WTC11 (cell line): Measurements from ENCODE around the gene FOXK1. TPM values are rescaled to one million over a fixed set of nuclear protein-coding genes. Genes with fewer than 3 reads are reported as not detected.

Experiments used
- ATAC-seq: fragments of 200-7000 bp; cut with Tn5 transposase; 2 replicates; pipeline ENCODE4 v1.10.0; 2021; ENCODE audit warnings: mild to moderate bottlenecking, moderate library complexity
- CTCF ChIA-PET: fragments of 300-600 bp; sonication (Branson Sonifier 250); formaldehyde crosslinking; loops from one replicate; lab custom pipeline; 2021; ENCODE audit warnings: antibody characterized with exemption; lab: Charles Lee
- POLR2A ChIA-PET: fragments of 350-600 bp; sonication (Branson Sonifier 250); formaldehyde crosslinking; loops from one replicate; lab custom pipeline; 2021; ENCODE audit warnings: antibody characterized with exemption; lab: Charles Lee
- DNase-seq: peaks from one replicate; pipeline ENCODE4 v3.0.0; 2021; ENCODE audit warnings: low spot score
- H3K27ac Mint-ChIP-seq: 2 replicates; pipeline ENCODE4 v1.8.0; 2021; ENCODE audit warnings: mixed read lengths
- H3K27me3 Mint-ChIP-seq: 2 replicates; pipeline ENCODE4 v1.8.0; 2021; ENCODE audit warnings: low read depth, mild to moderate bottlenecking, moderate library complexity, mixed read lengths
- H3K36me3 Mint-ChIP-seq: 2 replicates; pipeline ENCODE4 v1.8.0; 2021; ENCODE audit warnings: mixed read lengths
- H3K4me1 Mint-ChIP-seq: 2 replicates; pipeline ENCODE4 v1.8.0; 2022; ENCODE audit warnings: mixed read lengths
- H3K4me3 Mint-ChIP-seq: 2 replicates; pipeline ENCODE4 v1.8.0; 2021; ENCODE audit warnings: mild to moderate bottlenecking, moderate library complexity, mixed read lengths
- H3K9me3 Mint-ChIP-seq: 2 replicates; pipeline ENCODE4 v1.8.0; 2021; ENCODE audit warnings: mixed read lengths
- ATF1 ChIP-seq: sonication (generic); formaldehyde crosslinking; IDR thresholded peaks from 2 replicates; pipeline ENCODE4 v1.8.1; 2023; ENCODE audit warnings: mild to moderate bottlenecking, moderate library complexity, missing genetic modification reagents
- CREM ChIP-seq: sonication (generic); formaldehyde crosslinking; IDR thresholded peaks from 2 replicates; pipeline ENCODE4 v1.8.1; 2022; ENCODE audit warnings: mild to moderate bottlenecking, missing genetic modification reagents, moderate library complexity
- FOXK1 ChIP-seq: sonication (generic); formaldehyde crosslinking; IDR thresholded peaks from 2 replicates; pipeline ENCODE4 v1.8.0; 2022; ENCODE audit warnings: mild to moderate bottlenecking, moderate library complexity, missing genetic modification reagents
- GABPB1 ChIP-seq: sonication (generic); formaldehyde crosslinking; IDR thresholded peaks from 2 replicates; pipeline ENCODE4 v1.8.1; 2023; ENCODE audit warnings: mild to moderate bottlenecking, missing genetic modification reagents
- GRHL2 ChIP-seq: fragments of 250-450 bp; sonication (Bioruptor Pico); IDR thresholded peaks from 2 replicates; pipeline ENCODE4 v1.8.0; 2022; ENCODE audit warnings: mild to moderate bottlenecking, moderate library complexity; ENCODE audit not compliant: insufficient replicate concordance, severe bottlenecking
- HMGA2 ChIP-seq: fragments of 250-450 bp; sonication (Bioruptor Pico); IDR thresholded peaks from 2 replicates; pipeline ENCODE4 v1.4.0; 2021; ENCODE audit warnings: mild to moderate bottlenecking, moderate library complexity
- MYBL2 ChIP-seq: sonication (generic); formaldehyde crosslinking; IDR thresholded peaks from 2 replicates; pipeline ENCODE4 v1.8.1; 2023; ENCODE audit warnings: mild to moderate bottlenecking, moderate library complexity, missing genetic modification reagents
- NFYB ChIP-seq: sonication (generic); formaldehyde crosslinking; conservative IDR thresholded peaks from 2 replicates; pipeline ENCODE4 v1.8.0; 2022; ENCODE audit warnings: low read depth, missing genetic modification reagents
- OVOL2 ChIP-seq: fragments of 250-450 bp; sonication (Bioruptor Pico); IDR thresholded peaks from 2 replicates; pipeline ENCODE4 v1.9.0; 2021; ENCODE audit warnings: mild to moderate bottlenecking, borderline replicate concordance
- RELA ChIP-seq: sonication (generic); formaldehyde crosslinking; IDR thresholded peaks from 2 replicates; pipeline ENCODE4 v1.8.1; 2022; ENCODE audit warnings: missing genetic modification reagents, mild to moderate bottlenecking, borderline replicate concordance
- SP1 ChIP-seq: sonication (generic); formaldehyde crosslinking; conservative IDR thresholded peaks from 2 replicates; pipeline ENCODE4 v1.8.1; 2022; ENCODE audit warnings: missing genetic modification reagents
- ZNF317 ChIP-seq: sonication (generic); formaldehyde crosslinking; IDR thresholded peaks from 2 replicates; pipeline ENCODE4 v1.8.1; 2023; ENCODE audit warnings: low read depth, mild to moderate bottlenecking, moderate library complexity, missing genetic modification reagents, borderline replicate concordance
- ZNF423 ChIP-seq: fragments of 250-450 bp; sonication (Bioruptor Pico); IDR thresholded peaks from 2 replicates; pipeline ENCODE4 v2.1.2; 2022; ENCODE audit warnings: mild to moderate bottlenecking, moderate library complexity
- total RNA-seq: library from RNA; stranded (reverse); gene quantifications from 3 replicates; pipeline ENCODE4 v1.2.3, GENCODE V29; 2021
- TF ChIP-seq, protein P1 (sequence below): sonication (generic); formaldehyde crosslinking; IDR thresholded peaks from 2 replicates; pipeline ENCODE4 v1.8.0; 2022; ENCODE audit warnings: mild to moderate bottlenecking, missing genetic modification reagents
- TF ChIP-seq, protein P2 (sequence below): sonication (generic); formaldehyde crosslinking; IDR thresholded peaks from 2 replicates; pipeline ENCODE4 v1.8.0; 2022; ENCODE audit warnings: mild to moderate bottlenecking, missing genetic modification reagents
- TF ChIP-seq, protein P3 (sequence below): sonication (generic); formaldehyde crosslinking; IDR thresholded peaks from 2 replicates; pipeline ENCODE4 v1.8.1; 2022; ENCODE audit warnings: missing genetic modification reagents, borderline replicate concordance
- TF ChIP-seq, protein P4 (sequence below): sonication (generic); formaldehyde crosslinking; IDR thresholded peaks from 2 replicates; pipeline ENCODE4 v1.8.0; 2022; ENCODE audit warnings: mild to moderate bottlenecking, missing genetic modification reagents
- TF ChIP-seq, protein P5 (sequence below): sonication (generic); formaldehyde crosslinking; IDR thresholded peaks from 2 replicates; pipeline ENCODE4 v1.8.1; 2023; ENCODE audit warnings: mild to moderate bottlenecking, missing genetic modification reagents, moderate library complexity
- TF ChIP-seq, protein P6 (sequence below): sonication (generic); formaldehyde crosslinking; IDR thresholded peaks from 2 replicates; pipeline ENCODE4 v1.8.1; 2022; ENCODE audit warnings: mild to moderate bottlenecking, moderate library complexity, missing genetic modification reagents
- TF ChIP-seq, protein P7 (sequence below): fragments of 250-450 bp; sonication (Bioruptor Pico); IDR thresholded peaks from 2 replicates; pipeline ENCODE4 v1.8.0; 2021; ENCODE audit warnings: mild to moderate bottlenecking

The FOXK1 gene
- total RNA-seq, 1 experiment from 2014 or later = 21.9 TPM

DNA sequence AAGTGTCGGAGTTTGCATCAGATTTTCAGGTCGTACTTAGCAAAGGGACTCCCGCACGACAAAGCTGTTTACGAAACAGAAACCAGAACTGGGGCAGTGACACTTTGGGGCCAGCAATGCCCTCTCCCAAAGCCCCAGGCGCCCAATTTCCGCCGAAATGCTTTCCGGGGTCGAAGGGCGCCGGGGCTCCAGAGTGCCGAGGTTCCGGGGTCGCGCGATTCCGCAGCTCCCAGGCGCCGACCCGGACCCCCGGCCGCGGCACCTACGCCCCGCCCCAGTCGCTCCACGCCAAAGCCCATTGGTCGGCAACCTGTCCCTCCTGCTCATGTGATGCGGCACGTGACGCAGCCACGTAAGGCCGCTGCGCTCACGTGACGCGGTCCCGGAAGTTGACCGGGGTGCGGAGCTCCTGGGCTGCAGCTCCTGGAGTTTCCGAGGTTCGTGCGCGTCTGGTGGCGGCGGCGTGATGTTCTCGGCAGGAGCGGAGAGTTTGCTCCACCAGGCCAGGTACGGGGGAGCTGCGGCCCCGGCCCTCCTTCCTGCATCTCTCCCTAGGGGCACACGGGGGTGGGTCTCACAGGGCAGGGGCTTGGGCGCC lies 93.3 kb downstream of the FOXK1 start, which contains the start of gene AP5Z1 (continued):
- TF ChIP-seq MYBL2 (CRISPR knock-in tag) = peak; percentile 30; the same call in 1 of the 2 replicates
- TF ChIP-seq, protein P1, sequence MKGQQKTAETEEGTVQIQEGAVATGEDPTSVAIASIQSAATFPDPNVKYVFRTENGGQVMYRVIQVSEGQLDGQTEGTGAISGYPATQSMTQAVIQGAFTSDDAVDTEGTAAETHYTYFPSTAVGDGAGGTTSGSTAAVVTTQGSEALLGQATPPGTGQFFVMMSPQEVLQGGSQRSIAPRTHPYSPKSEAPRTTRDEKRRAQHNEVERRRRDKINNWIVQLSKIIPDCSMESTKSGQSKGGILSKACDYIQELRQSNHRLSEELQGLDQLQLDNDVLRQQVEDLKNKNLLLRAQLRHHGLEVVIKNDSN (CRISPR knock-in tag) = peak; percentile 100
- no peak for TF ChIP-seq OVOL2
- TF ChIP-seq, protein P2, sequence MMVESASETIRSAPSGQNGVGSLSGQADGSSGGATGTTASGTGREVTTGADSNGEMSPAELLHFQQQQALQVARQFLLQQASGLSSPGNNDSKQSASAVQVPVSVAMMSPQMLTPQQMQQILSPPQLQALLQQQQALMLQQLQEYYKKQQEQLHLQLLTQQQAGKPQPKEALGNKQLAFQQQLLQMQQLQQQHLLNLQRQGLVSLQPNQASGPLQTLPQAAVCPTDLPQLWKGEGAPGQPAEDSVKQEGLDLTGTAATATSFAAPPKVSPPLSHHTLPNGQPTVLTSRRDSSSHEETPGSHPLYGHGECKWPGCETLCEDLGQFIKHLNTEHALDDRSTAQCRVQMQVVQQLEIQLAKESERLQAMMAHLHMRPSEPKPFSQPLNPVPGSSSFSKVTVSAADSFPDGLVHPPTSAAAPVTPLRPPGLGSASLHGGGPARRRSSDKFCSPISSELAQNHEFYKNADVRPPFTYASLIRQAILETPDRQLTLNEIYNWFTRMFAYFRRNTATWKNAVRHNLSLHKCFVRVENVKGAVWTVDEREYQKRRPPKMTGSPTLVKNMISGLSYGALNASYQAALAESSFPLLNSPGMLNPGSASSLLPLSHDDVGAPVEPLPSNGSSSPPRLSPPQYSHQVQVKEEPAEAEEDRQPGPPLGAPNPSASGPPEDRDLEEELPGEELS (CRISPR knock-in tag) = 0 out of 2 replicates have a peak, but pooled peaks have one; percentile 34
- TF ChIP-seq, protein P3, sequence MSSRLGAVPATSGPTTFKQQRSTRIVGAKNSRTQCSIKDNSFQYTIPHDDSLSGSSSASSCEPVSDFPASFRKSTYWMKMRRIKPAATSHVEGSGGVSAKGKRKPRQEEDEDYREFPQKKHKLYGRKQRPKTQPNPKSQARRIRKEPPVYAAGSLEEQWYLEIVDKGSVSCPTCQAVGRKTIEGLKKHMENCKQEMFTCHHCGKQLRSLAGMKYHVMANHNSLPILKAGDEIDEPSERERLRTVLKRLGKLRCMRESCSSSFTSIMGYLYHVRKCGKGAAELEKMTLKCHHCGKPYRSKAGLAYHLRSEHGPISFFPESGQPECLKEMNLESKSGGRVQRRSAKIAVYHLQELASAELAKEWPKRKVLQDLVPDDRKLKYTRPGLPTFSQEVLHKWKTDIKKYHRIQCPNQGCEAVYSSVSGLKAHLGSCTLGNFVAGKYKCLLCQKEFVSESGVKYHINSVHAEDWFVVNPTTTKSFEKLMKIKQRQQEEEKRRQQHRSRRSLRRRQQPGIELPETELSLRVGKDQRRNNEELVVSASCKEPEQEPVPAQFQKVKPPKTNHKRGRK = no peak
- TF ChIP-seq ATF1 (CRISPR knock-in tag) = no peak
- TF ChIP-seq, protein P4, sequence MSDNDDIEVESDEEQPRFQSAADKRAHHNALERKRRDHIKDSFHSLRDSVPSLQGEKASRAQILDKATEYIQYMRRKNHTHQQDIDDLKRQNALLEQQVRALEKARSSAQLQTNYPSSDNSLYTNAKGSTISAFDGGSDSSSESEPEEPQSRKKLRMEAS (CRISPR knock-in tag) = peak; percentile 63; the same call in 1 of the 2 replicates
- peak; percentile 78 for TF ChIP-seq SP1 (CRISPR knock-in tag)
- TF ChIP-seq ZNF423 (CRISPR knock-in tag) = no peak
- peak; percentile 95 for TF ChIP-seq FOXK1 (CRISPR knock-in tag)
- TF ChIP-seq, protein P5, sequence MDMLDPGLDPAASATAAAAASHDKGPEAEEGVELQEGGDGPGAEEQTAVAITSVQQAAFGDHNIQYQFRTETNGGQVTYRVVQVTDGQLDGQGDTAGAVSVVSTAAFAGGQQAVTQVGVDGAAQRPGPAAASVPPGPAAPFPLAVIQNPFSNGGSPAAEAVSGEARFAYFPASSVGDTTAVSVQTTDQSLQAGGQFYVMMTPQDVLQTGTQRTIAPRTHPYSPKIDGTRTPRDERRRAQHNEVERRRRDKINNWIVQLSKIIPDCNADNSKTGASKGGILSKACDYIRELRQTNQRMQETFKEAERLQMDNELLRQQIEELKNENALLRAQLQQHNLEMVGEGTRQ (CRISPR knock-in tag) = peak; percentile 100
- peak; percentile 84; the same call in 1 of the 2 replicates for TF ChIP-seq CREM (CRISPR knock-in tag)
- TF ChIP-seq ZNF317 (CRISPR knock-in tag) = no peak
- peak; percentile 82 for TF ChIP-seq NFYB (CRISPR knock-in tag)
- 0 out of 2 replicates have a peak, but pooled peaks have one; percentile 29 for TF ChIP-seq RELA (CRISPR knock-in tag)
- peak; percentile 74 for TF ChIP-seq GABPB1
- TF ChIP-seq, protein P6, sequence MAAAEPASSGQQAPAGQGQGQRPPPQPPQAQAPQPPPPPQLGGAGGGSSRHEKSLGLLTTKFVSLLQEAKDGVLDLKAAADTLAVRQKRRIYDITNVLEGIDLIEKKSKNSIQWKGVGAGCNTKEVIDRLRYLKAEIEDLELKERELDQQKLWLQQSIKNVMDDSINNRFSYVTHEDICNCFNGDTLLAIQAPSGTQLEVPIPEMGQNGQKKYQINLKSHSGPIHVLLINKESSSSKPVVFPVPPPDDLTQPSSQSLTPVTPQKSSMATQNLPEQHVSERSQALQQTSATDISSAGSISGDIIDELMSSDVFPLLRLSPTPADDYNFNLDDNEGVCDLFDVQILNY = 0 out of 2 replicates have a peak, but pooled peaks have one; percentile 66
- TF ChIP-seq, all 79 proteins: peak for 15

DNA sequence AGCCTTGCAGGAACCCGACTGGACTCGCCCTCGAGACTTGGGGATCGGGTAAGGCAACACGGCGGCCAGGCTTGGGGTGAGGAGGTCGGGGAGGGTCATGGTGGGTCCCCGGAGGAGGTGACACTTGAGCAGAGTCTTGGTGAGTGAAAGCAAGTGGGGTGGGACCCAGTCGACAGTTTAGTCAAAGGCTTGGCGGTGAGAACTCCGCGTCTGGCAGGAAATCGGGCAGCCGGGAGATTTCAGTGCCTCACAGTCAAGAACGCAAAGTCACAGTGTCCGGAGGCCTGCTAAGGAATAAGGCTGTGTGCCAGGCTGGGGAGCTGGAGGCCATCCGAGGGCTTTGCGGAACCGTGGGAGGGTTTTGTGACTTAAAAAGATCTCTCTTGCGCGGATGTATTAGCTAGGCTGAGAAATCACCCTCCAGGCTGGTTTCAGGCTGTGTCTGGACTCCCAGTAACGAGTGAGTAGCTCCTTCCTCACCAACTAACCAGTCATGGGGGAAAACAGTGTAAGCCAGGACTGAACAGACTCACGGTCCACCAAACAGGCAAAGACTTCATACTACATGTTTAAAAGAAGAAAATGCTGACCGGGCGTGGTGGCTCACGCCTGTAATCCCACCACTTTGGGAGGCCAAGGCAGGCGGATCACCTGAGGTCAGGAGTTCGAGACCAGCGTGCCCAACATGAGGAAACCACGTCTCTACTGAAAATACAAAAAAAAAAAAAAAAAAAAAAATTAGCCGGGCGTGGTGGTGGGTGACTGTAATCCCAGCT lies 93.9 kb downstream of the FOXK1 start:
- Mint-ChIP-seq H3K27ac (peak overlapping the region; percentile 92), H3K27me3 (no peaks in the 10 kb centered on the region; the same call in 1 of the 2 replicates), H3K9me3 (no peaks in the 10 kb centered on the region), H3K4me1 (peaks cover 16% of the 10 kb centered on the region), H3K36me3 (peaks cover 3% of the 10 kb centered on the region; the same call in 1 of the 2 replicates), H3K4me3 (peak overlapping the region; percentile 96)
- POLR2A ChIA-PET = interaction anchor here (0.7 to 1.2 kb wide), 3 partner anchors 13 to 313 kb away, joined by 3 to 11 read pairs (median 3); no protein-coding TSS in a partner anchor
- CTCF ChIA-PET = interaction anchor here (0.7 to 2.6 kb wide), 5 partner anchors 16 to 107 kb away, joined by 6 to 75 read pairs (median 8); partner anchors contain the start of gene RADIL
- TF ChIP-seq, protein P7, sequence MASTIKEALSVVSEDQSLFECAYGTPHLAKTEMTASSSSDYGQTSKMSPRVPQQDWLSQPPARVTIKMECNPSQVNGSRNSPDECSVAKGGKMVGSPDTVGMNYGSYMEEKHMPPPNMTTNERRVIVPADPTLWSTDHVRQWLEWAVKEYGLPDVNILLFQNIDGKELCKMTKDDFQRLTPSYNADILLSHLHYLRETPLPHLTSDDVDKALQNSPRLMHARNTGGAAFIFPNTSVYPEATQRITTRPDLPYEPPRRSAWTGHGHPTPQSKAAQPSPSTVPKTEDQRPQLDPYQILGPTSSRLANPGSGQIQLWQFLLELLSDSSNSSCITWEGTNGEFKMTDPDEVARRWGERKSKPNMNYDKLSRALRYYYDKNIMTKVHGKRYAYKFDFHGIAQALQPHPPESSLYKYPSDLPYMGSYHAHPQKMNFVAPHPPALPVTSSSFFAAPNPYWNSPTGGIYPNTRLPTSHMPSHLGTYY = no peak
- no peak for TF ChIP-seq HMGA2 (CRISPR knock-in tag)
- no peak for TF ChIP-seq GRHL2 (CRISPR knock-in tag)
- DNase-seq = no peak
- ATAC-seq = no peak
